IPS-NIHi7 (cell line): ENCODE data around the gene PTPRG.
A peak's percentile ranks its signal among the peaks of the same experiment; 100 is the strongest.

Source experiments
- DNase-seq: peaks from one replicate; pipeline ENCODE4 v3.0.0; 2012; ENCODE audit warnings: mixed read lengths; ENCODE audit errors: extremely low spot score

The PTPRG gene

GRCh38 chr3:62229211-62229610, 667.8 kb downstream of the PTPRG start:
- DNase-seq: no peak

GRCh38 chr3:62229908-62230307, 668.5 kb downstream of the PTPRG start:
- DNase-seq: peak; percentile 52

- peak; percentile 43 for DNase-seq
These were observed 671.7 kb downstream of the PTPRG start for GRCh38 chr3:62233065-62233464.

GRCh38 chr3:62236016-62236415, 674.6 kb downstream of the PTPRG start:
- DNase-seq: no peak

GRCh38 chr3:62237286-62237948, 676.0 kb downstream of the PTPRG start:
- no peak for DNase-seq

- DNase-seq: no peak
These were observed 676.6 kb downstream of the PTPRG start for GRCh38 chr3:62238003-62238402.

- no peak for DNase-seq
These were observed 677.1 kb downstream of the PTPRG start for GRCh38 chr3:62238431-62238830.

- no peak for DNase-seq
These were observed 679.9 kb downstream of the PTPRG start for GRCh38 chr3:62241279-62241678.

GRCh38 chr3:62242831-62243509, 681.6 kb downstream of the PTPRG start:
- peak; percentile 30 for DNase-seq

- no peak for DNase-seq
These were observed 684.7 kb downstream of the PTPRG start for GRCh38 chr3:62246094-62246493.

GRCh38 chr3:62246985-62247384, 685.6 kb downstream of the PTPRG start:
- DNase-seq: no peak

- DNase-seq: peak; percentile 25
These were observed 687.5 kb downstream of the PTPRG start for GRCh38 chr3:62248734-62249483.

GRCh38 chr3:62249484-62249776, 688.1 kb downstream of the PTPRG start:
- no peak for DNase-seq

GRCh38 chr3:62249855-62250543, 688.6 kb downstream of the PTPRG start:
- DNase-seq: no peak

- DNase-seq: no peak
These were observed 691.2 kb downstream of the PTPRG start for GRCh38 chr3:62252438-62253157.

GRCh38 chr3:62253971-62254370, 692.6 kb downstream of the PTPRG start:
- DNase-seq: no peak

- no peak for DNase-seq
These were observed 694.4 kb downstream of the PTPRG start for GRCh38 chr3:62255758-62256157.

GRCh38 chr3:62259924-62260323, 698.6 kb downstream of the PTPRG start:
- no peak for DNase-seq

- DNase-seq: no peak
These were observed 699.3 kb downstream of the PTPRG start for GRCh38 chr3:62260655-62261054.

- DNase-seq: no peak
These were observed 699.8 kb downstream of the PTPRG start for GRCh38 chr3:62261121-62261520.

- no peak for DNase-seq
These were observed 700.4 kb downstream of the PTPRG start for GRCh38 chr3:62261736-62262135.

- no peak for DNase-seq
These were observed 704.2 kb downstream of the PTPRG start for GRCh38 chr3:62265528-62265927.
